Activated T-helper 2 cell treated with anti-CD3 and anti-CD28 coated beads, Interferon-gamma antibody, Interleukin-2, Interleukin-4, amounts not matched to agents 10 μg/mL and 5 μg/mL and 100 μg/mL, durations not matched to agents 14 hours and 24 hours and 36 hours (primary cell): ENCODE measurements around the gene CSNK1D. TPM values are rescaled to one million over a fixed set of nuclear protein-coding genes. Genes with fewer than 3 reads are reported as not detected.

Experiments used
- DNase-seq: peaks from one replicate; pipeline ENCODE4 v3.0.0; 2021; ENCODE audit warnings: low spot score
- H3K27ac Mint-ChIP-seq: one replicate; pipeline ENCODE4 v1.8.0; 2021; ENCODE audit warnings: mixed read lengths
- H3K27me3 Mint-ChIP-seq: one replicate; pipeline ENCODE4 v1.8.0; 2021; ENCODE audit warnings: low read depth, mixed read lengths
- H3K36me3 Mint-ChIP-seq: one replicate; pipeline ENCODE4 v1.8.0; 2021; ENCODE audit warnings: low read depth, mixed read lengths
- H3K4me1 Mint-ChIP-seq: one replicate; pipeline ENCODE4 v1.8.0; 2021; ENCODE audit warnings: low read depth, mixed read lengths
- H3K4me3 Mint-ChIP-seq: one replicate; pipeline ENCODE4 v1.8.0; 2021; ENCODE audit warnings: low read depth, mild to moderate bottlenecking, moderate library complexity, mixed read lengths
- H3K9me3 Mint-ChIP-seq: one replicate; pipeline ENCODE4 v1.8.0; 2021; ENCODE audit warnings: mixed read lengths
- intact Hi-C: fragments of 100-400 bp; cut with micrococcal nuclease; formaldehyde crosslinking; loops from one replicate; pipeline ENCODE4 v1.15.1; 2023
- total RNA-seq: library from RNA; stranded (reverse); gene quantifications from 2 replicates; pipeline ENCODE4 v1.2.3, GENCODE V29; 2022

Gene CSNK1D
- total RNA-seq, 1 donor from 2014 or later: 151 TPM

- H3K4me1 Mint-ChIP-seq: peaks cover 49% of the 10 kb centered on the region
- H3K4me3 Mint-ChIP-seq: no peak overlapping the region
- peak overlapping the region; percentile 67 for H3K27ac Mint-ChIP-seq
- no peak for DNase-seq
- no peaks in the 10 kb centered on the region for H3K36me3 Mint-ChIP-seq
- H3K9me3 Mint-ChIP-seq: no peaks in the 10 kb centered on the region
- peaks cover 3% of the 10 kb centered on the region for H3K27me3 Mint-ChIP-seq
- intact Hi-C loops: no loop called here
These were observed 30.7 kb upstream of the CSNK1D start for GRCh38 chr17:82303944-82304808.

- Mint-ChIP-seq H3K4me1 (peaks cover 56% of the 10 kb centered on the region), H3K9me3 (no peaks in the 10 kb centered on the region), H3K4me3 (peak overlapping the region; percentile 67), H3K27me3 (peaks cover 3% of the 10 kb centered on the region), H3K36me3 (no peaks in the 10 kb centered on the region), H3K27ac (peak overlapping the region; percentile 77)
- DNase-seq: no peak
- intact Hi-C loops: loop anchor here (1.0 kb wide), 1 partner anchor 14 kb away; the partner anchor contains the start of gene CD7
These were observed 29.8 kb upstream of the CSNK1D start for GRCh38 chr17:82302991-82303943.

GRCh38 chr17:82302568-82302963 is 29.1 kb upstream of the CSNK1D start:
- Mint-ChIP-seq H3K9me3 (no peaks in the 10 kb centered on the region), H3K27ac (peak overlapping the region; percentile 91), H3K27me3 (no peaks in the 10 kb centered on the region), H3K4me3 (peak overlapping the region; percentile 81), H3K36me3 (no peaks in the 10 kb centered on the region), H3K4me1 (peaks cover 56% of the 10 kb centered on the region)
- intact Hi-C loops: loop anchor here (1.0 kb wide), 1 partner anchor 15 kb away; the partner anchor contains the start of gene CD7
- no peak for DNase-seq

- H3K36me3 Mint-ChIP-seq: no peaks in the 10 kb centered on the region
- H3K9me3 Mint-ChIP-seq: no peaks in the 10 kb centered on the region
- intact Hi-C loops: loop anchor here (1.0 kb wide), 1 partner anchor 15 kb away; the partner anchor contains the start of gene CD7
- H3K4me3 Mint-ChIP-seq: peak overlapping the region; percentile 81
- peak overlapping the region; percentile 91 for H3K27ac Mint-ChIP-seq
- peak; percentile 52 for DNase-seq
- peaks cover 61% of the 10 kb centered on the region for H3K4me1 Mint-ChIP-seq
- no peaks in the 10 kb centered on the region for H3K27me3 Mint-ChIP-seq
These were observed 28.5 kb upstream of the CSNK1D start for GRCh38 chr17:82301916-82302567.

GRCh38 chr17:82301300-82301915 is 27.9 kb upstream of the CSNK1D start:
- H3K36me3 Mint-ChIP-seq: no peaks in the 10 kb centered on the region
- H3K4me1 Mint-ChIP-seq: peaks cover 60% of the 10 kb centered on the region
- H3K9me3 Mint-ChIP-seq: no peaks in the 10 kb centered on the region
- no peaks in the 10 kb centered on the region for H3K27me3 Mint-ChIP-seq
- intact Hi-C loops: no loop called here
- H3K27ac Mint-ChIP-seq: peak overlapping the region; percentile 80
- DNase-seq: no peak
- H3K4me3 Mint-ChIP-seq: peak overlapping the region; percentile 26

GRCh38 chr17:82300707-82301270 is 27.3 kb upstream of the CSNK1D start:
- peak; percentile 46 for DNase-seq
- H3K9me3 Mint-ChIP-seq: no peaks in the 10 kb centered on the region
- H3K4me1 Mint-ChIP-seq: peaks cover 57% of the 10 kb centered on the region
- intact Hi-C loops: no loop called here
- peak overlapping the region; percentile 89 for H3K4me3 Mint-ChIP-seq
- H3K27me3 Mint-ChIP-seq: no peaks in the 10 kb centered on the region
- H3K27ac Mint-ChIP-seq: peak overlapping the region; percentile 80
- H3K36me3 Mint-ChIP-seq: no peaks in the 10 kb centered on the region

- no peak for DNase-seq
- H3K4me1 Mint-ChIP-seq: peaks cover 58% of the 10 kb centered on the region
- no peaks in the 10 kb centered on the region for H3K27me3 Mint-ChIP-seq
- no peaks in the 10 kb centered on the region for H3K36me3 Mint-ChIP-seq
- H3K9me3 Mint-ChIP-seq: no peaks in the 10 kb centered on the region
- H3K27ac Mint-ChIP-seq: peak overlapping the region; percentile 100
- intact Hi-C loops: no loop called here
- H3K4me3 Mint-ChIP-seq: peak overlapping the region; percentile 89
These were observed 26.7 kb upstream of the CSNK1D start for GRCh38 chr17:82300228-82300627.

GRCh38 chr17:82299452-82299851 is 26.0 kb upstream of the CSNK1D start:
- DNase-seq: peak; percentile 35
- Mint-ChIP-seq H3K36me3 (peaks cover 2% of the 10 kb centered on the region), H3K4me1 (peaks cover 63% of the 10 kb centered on the region), H3K27me3 (no peaks in the 10 kb centered on the region), H3K27ac (peak overlapping the region; percentile 100), H3K4me3 (peak overlapping the region; percentile 89), H3K9me3 (no peaks in the 10 kb centered on the region)
- intact Hi-C loops: no loop called here

GRCh38 chr17:82298538-82299421 is 25.3 kb upstream of the CSNK1D start:
- H3K4me1 Mint-ChIP-seq: peaks cover 68% of the 10 kb centered on the region
- DNase-seq: no peak
- H3K4me3 Mint-ChIP-seq: peak overlapping the region; percentile 89
- H3K27ac Mint-ChIP-seq: peak overlapping the region; percentile 100
- no peaks in the 10 kb centered on the region for H3K9me3 Mint-ChIP-seq
- H3K36me3 Mint-ChIP-seq: peaks cover 6% of the 10 kb centered on the region
- intact Hi-C loops: loop anchor here (1.0 kb wide), 1 partner anchor 8 kb away; no protein-coding TSS in a partner anchor
- no peaks in the 10 kb centered on the region for H3K27me3 Mint-ChIP-seq

- Mint-ChIP-seq H3K4me1 (peaks cover 62% of the 10 kb centered on the region), H3K4me3 (peak overlapping the region; percentile 89)
These were observed 24.4 kb upstream of the CSNK1D start for GRCh38 chr17:82297714-82298537.

More at GRCh38 chr17:82297714-82298537, 24.4 kb upstream of the CSNK1D start:
- peak; percentile 89 for DNase-seq
- H3K27ac Mint-ChIP-seq: peak overlapping the region; percentile 100
- H3K9me3 Mint-ChIP-seq: no peaks in the 10 kb centered on the region
- intact Hi-C loops: loop anchor here (1.0 kb wide), 2 partner anchors 8 to 23 kb away; no protein-coding TSS in a partner anchor
- H3K36me3 Mint-ChIP-seq: peaks cover 10% of the 10 kb centered on the region
- H3K27me3 Mint-ChIP-seq: no peaks in the 10 kb centered on the region
